GM12873 (cell line): ENCODE measurements around the gene NBAS.

Experiments
- CTCF ChIP-seq: IDR thresholded peaks from 2 replicates; pipeline ENCODE4 v1.5.1; 2012; ENCODE audit warnings: low read depth, mild to moderate bottlenecking, moderate library complexity, low read length, control low read depth; ENCODE audit not compliant: insufficient read depth; ENCODE audit errors: missing control alignments

The NBAS gene

GRCh38 chr2:15562354-15563031, 1.4 kb upstream of the NBAS start:
- TF ChIP-seq CTCF, result no peak

GRCh38 chr2:15561574-15562344, 625 bp upstream of the NBAS start:
- no peak for TF ChIP-seq CTCF

GRCh38 chr2:15560140-15560987, 770 bp downstream of the NBAS start:
- TF ChIP-seq CTCF, result no peak

DNA sequence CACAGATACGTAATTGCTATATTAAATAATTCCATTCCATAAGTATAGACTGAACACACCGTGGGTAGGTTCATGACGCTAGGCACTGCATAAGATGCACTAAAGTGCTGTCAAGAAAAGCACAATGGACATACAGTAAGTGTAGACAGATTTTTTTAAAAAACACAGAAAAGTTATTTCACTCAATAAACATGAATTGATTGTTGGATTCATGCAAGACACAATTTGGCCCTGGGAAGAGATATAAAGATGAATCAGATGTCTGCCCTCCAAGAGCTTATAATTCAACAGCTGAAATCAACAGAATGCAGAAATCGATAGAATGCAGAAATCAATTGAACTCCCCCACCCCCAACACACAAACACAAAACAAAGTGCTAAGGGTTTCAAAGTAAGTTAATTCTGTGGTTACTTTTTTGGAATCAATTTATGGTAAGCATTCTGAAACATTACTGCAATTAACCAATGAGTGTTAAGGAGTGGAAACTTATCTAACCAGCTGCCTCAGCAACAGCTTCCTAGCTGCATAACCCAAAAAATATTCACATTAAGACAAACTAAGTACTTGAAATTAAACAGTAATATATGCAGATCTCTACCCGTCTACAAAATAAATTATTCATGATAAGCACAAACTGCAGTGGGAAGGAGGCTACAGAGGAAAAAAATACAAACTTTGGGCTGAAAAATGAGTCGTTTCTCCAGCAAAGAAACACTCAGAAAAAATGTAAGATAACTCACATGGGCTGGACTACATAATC, 1.6 kb downstream of the NBAS start:
- no peak for TF ChIP-seq CTCF

DNA sequence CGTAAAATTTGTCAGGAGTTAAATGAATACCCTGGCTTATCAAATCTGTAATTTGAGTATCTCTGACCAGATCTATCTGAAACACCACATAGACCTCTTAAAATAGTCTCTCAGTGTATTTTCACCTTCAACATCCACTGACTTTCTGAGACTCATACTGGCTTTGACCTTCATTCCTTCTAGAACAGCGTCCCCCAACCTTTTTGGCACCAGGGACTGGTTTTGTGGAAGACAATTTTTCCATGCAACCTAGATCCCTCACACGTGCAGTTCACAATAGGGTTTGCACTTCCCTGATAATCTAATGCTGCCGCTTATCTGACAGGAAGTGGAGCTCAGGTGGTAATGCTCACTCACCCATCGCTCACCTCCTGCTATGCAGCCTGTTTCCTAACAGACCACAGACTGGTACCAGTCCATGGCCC, 3.2 kb downstream of the NBAS start:
- no peak for TF ChIP-seq CTCF

DNA sequence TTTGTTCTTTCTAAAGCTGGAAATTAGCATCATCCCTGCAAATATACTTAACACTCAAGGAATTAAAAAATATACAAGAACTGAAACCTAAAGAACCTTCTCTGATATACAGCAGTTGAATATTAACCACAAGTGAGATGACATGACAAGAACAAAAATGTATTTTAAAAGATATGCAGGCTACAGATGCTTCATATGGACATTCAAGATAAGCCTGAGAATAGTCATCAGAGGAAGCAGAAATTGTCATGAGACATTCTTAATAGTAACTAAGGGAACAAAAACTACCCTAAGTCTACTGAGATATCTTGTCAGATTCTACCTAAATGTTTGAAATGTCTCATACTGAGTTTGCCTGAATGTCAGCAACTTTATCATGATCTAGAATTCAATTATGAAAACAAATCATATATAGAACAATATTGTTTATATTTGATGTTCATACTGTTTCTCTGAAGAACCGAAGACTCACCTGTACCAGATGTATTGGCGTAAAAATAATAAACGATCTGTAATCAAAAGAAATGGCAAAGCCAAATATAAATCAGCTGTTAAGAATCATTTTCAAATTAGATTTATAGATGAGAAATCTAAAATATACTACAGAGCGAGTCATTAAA, 4.7 kb downstream of the NBAS start:
- no peak for TF ChIP-seq CTCF
